DND-41 (cell line): Measurements from ENCODE around the gene FRG2B.

Source experiments
- CTCF ChIP-seq: IDR thresholded peaks from 2 replicates; pipeline ENCODE4 v1.5.1; 2012; ENCODE audit warnings: borderline replicate concordance, low read length, moderate library complexity, mild to moderate bottlenecking; ENCODE audit not compliant: poor library complexity, severe bottlenecking; ENCODE audit errors: extremely low read depth
- EZH2 ChIP-seq: IDR thresholded peaks from 3 replicates; pipeline ENCODE4 v1.6.1; 2012; ENCODE audit warnings: borderline replicate concordance, low read depth, mild to moderate bottlenecking, moderate library complexity, low read length, inconsistent platforms; ENCODE audit not compliant: severe bottlenecking

GRCh38 chr10:133590226-133590969 lies 36.2 kb downstream of the FRG2B start:
- TF ChIP-seq CTCF = no peak
- TF ChIP-seq EZH2 = no peak
